K562 (cell line): ENCODE data around the gene PPP1R3E. TPM values are rescaled to one million over a fixed set of nuclear protein-coding genes. Genes with fewer than 3 reads are reported as not detected.

Experiments used
- EWSR1 ChIP-seq: fragments of 450-650 bp; IDR thresholded peaks from 2 replicates; pipeline ENCODE4 v1.6.1; 2018; ENCODE audit warnings: borderline replicate concordance, mild to moderate bottlenecking, low read depth, moderate library complexity; ENCODE audit not compliant: partially characterized antibody
- HNRNPL ChIP-seq: fragments of 200-400 bp; formaldehyde crosslinking; IDR thresholded peaks from 2 replicates; pipeline ENCODE4 v1.6.1; 2017; ENCODE audit warnings: low read depth, mild to moderate bottlenecking, low read length
- NFIC ChIP-seq: fragments of 450-650 bp; IDR thresholded peaks from 2 replicates; pipeline ENCODE4 v1.6.1; 2017; ENCODE audit warnings: mild to moderate bottlenecking, inconsistent platforms
- NFXL1 ChIP-seq: fragments of 450-650 bp; formaldehyde crosslinking; IDR thresholded peaks from 2 replicates; pipeline ENCODE4 v1.4.0; 2021; ENCODE audit warnings: mild to moderate bottlenecking
- PHB ChIP-seq: fragments of 250-450 bp; sonication (Bioruptor Pico); IDR thresholded peaks from 2 replicates; pipeline ENCODE4 v1.5.0; 2021
- SETDB1 ChIP-seq: IDR thresholded peaks from one replicate; pipeline ENCODE4 v1.6.1; 2012; ENCODE audit warnings: low read length, control low read depth, inconsistent platforms
- SMARCE1 ChIP-seq: fragments of 450-650 bp; IDR thresholded peaks from 2 replicates; pipeline ENCODE4 v1.7.1; 2016; ENCODE audit warnings: mild to moderate bottlenecking
- ZNF766 ChIP-seq: fragments of 200-800 bp; sonication (Bioruptor generic); conservative IDR thresholded peaks from 2 replicates; pipeline ENCODE4 v1.6.1; 2016; ENCODE audit warnings: missing genetic modification characterization, missing compliant biosample characterization
- polyA plus RNA-seq, 8 experiments: library from polyadenylated mRNA; depleted of rRNA in 4 of 8; stranded (reverse) in 5 of 8; unstranded in 3 of 8; fragments of >200 nt; fragmentation: Nextera tagmentation in 2 of 8; fragmentation: Illumina TruSeq in 1 of 8; extraction: Ambion mirVana in 2 of 8; extraction: Trizol in 1 of 8; gene quantifications; 2 replicates each; pipeline versions ENCODE4 v1.2.1 to v1.2.3, GENCODE V29; 2011 to 2014; ENCODE audit warnings: inconsistent platforms in 1 of 8, missing spikeins in 1 of 8
- total RNA-seq, 7 experiments: library from RNA; depleted of rRNA in 6 of 7; stranded (reverse); fragments of >200 nt in 6 of 7; fragmentation: Illumina TruSeq in 2 of 7; extraction: Trizol in 2 of 7; gene quantifications; 2 replicates each; pipeline versions ENCODE4 v1.2.1 to v1.2.3, GENCODE V29; 2011 to 2021; ENCODE audit warnings: low replicate concordance in 1 of 7
- TF ChIP-seq, protein P1 (sequence below), 2 experiments: fragments of 450-650 bp in 1 of 2; IDR thresholded peaks; 2 replicates each; pipeline ENCODE4 v1.6.1; 2011 to 2017; ENCODE audit warnings: low read depth in 2 of 2, antibody characterized with exemption in 1 of 2, borderline replicate concordance in 1 of 2, low read length in 1 of 2, mild to moderate bottlenecking in 1 of 2, mixed read lengths in 1 of 2; ENCODE audit not compliant: control insufficient read depth in 1 of 2
- TF ChIP-seq, protein P2 (sequence below): fragments of 250-450 bp; sonication (Bioruptor Pico); IDR thresholded peaks from 2 replicates; pipeline ENCODE4 v1.8.0; 2022; ENCODE audit warnings: moderate library complexity, mild to moderate bottlenecking, inconsistent platforms
- TF ChIP-seq, protein P3 (sequence below): sonication (generic); formaldehyde crosslinking; IDR thresholded peaks from 2 replicates; pipeline ENCODE4 v1.8.0; 2022; ENCODE audit warnings: missing genetic modification reagents, mild to moderate bottlenecking, moderate library complexity, borderline replicate concordance
- TF ChIP-seq, protein P4 (sequence below): sonication (generic); formaldehyde crosslinking; IDR thresholded peaks from 2 replicates; pipeline ENCODE4 v1.8.1; 2023; ENCODE audit warnings: missing genetic modification reagents, mild to moderate bottlenecking, borderline replicate concordance
- TF ChIP-seq, protein P5 (sequence below): sonication (generic); formaldehyde crosslinking; IDR thresholded peaks from 2 replicates; pipeline ENCODE4 v1.8.1; 2023; ENCODE audit warnings: mild to moderate bottlenecking, missing genetic modification reagents

The PPP1R3E gene
- total and polyA plus RNA-seq, 9 of the 15 experiments (the other 6 are each of a cell fraction or from before 2014, with no cell fraction given), result 3.2 to 18.4 (median 7.6) TPM

DNA sequence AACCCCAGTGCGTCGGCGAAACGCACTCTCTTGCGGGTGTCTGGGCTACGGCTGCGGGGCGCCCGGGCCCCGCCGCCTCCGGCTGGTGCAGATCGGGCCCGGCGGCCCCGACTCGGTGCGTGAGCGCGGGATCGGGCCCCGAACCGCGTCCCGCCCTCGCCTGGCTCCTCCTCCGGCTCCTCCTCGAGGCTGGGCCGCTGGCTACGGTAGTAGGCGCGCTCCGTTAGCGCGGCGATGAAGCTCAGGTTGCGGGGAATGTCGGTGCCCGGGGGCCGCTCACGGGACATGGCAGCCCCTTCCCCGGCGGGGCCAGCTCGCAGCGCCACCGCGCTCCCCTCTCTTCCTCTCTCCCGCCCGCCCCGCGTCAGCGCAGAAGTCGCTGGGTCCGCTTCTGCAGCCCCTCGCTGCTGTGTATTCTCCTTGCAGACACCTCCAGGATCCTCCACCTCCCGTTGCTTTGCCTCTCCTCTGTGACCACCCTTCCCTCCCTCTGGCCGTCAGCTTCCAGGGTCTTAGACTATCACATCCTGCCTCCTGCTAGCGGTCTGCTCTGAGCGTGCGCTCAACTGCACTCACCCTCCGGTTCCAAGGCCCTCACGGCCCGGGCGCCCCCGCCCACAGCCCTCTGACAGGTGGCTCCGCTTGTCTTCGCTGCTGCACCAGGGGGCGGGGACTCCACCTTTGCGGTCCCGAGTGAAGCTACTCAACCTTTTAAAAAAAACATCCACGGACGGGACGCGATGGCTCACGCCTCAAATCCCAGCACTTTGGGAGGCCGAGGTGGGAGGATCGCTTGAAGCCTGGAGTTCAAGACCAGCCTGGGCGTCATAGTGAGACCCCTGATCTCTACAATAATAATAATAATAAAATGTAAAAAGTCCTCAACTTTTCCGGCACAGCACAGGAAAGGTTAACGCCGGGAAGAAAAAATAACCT, at the start of gene PPP1R3E (continued):
- no peak for TF ChIP-seq EWSR1
- 0 out of 2 replicates have a peak, but pooled peaks have one; percentile 16 for TF ChIP-seq SMARCE1
- no peak for TF ChIP-seq ZNF766 (CRISPR knock-in tag)
- TF ChIP-seq, protein P1, sequence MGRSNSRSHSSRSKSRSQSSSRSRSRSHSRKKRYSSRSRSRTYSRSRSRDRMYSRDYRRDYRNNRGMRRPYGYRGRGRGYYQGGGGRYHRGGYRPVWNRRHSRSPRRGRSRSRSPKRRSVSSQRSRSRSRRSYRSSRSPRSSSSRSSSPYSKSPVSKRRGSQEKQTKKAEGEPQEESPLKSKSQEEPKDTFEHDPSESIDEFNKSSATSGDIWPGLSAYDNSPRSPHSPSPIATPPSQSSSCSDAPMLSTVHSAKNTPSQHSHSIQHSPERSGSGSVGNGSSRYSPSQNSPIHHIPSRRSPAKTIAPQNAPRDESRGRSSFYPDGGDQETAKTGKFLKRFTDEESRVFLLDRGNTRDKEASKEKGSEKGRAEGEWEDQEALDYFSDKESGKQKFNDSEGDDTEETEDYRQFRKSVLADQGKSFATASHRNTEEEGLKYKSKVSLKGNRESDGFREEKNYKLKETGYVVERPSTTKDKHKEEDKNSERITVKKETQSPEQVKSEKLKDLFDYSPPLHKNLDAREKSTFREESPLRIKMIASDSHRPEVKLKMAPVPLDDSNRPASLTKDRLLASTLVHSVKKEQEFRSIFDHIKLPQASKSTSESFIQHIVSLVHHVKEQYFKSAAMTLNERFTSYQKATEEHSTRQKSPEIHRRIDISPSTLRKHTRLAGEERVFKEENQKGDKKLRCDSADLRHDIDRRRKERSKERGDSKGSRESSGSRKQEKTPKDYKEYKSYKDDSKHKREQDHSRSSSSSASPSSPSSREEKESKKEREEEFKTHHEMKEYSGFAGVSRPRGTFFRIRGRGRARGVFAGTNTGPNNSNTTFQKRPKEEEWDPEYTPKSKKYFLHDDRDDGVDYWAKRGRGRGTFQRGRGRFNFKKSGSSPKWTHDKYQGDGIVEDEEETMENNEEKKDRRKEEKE (IDR thresholded peaks at IDR 0.05; ENCODE audit: borderline replicate concordance in 1 of 2, control insufficient read depth in 1 of 2, low read depth in 2 of 2, low read length in 1 of 2), result no peak
- TF ChIP-seq, protein P2, sequence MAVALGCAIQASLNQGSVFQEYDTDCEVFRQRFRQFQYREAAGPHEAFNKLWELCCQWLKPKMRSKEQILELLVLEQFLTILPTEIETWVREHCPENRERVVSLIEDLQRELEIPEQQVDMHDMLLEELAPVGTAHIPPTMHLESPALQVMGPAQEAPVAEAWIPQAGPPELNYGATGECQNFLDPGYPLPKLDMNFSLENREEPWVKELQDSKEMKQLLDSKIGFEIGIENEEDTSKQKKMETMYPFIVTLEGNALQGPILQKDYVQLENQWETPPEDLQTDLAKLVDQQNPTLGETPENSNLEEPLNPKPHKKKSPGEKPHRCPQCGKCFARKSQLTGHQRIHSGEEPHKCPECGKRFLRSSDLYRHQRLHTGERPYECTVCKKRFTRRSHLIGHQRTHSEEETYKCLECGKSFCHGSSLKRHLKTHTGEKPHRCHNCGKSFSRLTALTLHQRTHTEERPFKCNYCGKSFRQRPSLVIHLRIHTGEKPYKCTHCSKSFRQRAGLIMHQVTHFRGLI (CRISPR knock-in tag), result no peak
- TF ChIP-seq PHB (CRISPR knock-in tag), result 0 out of 2 replicates have a peak, but pooled peaks have one; percentile 59
- TF ChIP-seq, protein P3, sequence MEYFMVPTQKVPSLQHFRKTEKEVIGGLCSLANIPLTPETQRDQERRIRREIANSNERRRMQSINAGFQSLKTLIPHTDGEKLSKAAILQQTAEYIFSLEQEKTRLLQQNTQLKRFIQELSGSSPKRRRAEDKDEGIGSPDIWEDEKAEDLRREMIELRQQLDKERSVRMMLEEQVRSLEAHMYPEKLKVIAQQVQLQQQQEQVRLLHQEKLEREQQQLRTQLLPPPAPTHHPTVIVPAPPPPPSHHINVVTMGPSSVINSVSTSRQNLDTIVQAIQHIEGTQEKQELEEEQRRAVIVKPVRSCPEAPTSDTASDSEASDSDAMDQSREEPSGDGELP (CRISPR knock-in tag), result peak; percentile 71
- no peak for TF ChIP-seq SETDB1
- TF ChIP-seq, protein P4, sequence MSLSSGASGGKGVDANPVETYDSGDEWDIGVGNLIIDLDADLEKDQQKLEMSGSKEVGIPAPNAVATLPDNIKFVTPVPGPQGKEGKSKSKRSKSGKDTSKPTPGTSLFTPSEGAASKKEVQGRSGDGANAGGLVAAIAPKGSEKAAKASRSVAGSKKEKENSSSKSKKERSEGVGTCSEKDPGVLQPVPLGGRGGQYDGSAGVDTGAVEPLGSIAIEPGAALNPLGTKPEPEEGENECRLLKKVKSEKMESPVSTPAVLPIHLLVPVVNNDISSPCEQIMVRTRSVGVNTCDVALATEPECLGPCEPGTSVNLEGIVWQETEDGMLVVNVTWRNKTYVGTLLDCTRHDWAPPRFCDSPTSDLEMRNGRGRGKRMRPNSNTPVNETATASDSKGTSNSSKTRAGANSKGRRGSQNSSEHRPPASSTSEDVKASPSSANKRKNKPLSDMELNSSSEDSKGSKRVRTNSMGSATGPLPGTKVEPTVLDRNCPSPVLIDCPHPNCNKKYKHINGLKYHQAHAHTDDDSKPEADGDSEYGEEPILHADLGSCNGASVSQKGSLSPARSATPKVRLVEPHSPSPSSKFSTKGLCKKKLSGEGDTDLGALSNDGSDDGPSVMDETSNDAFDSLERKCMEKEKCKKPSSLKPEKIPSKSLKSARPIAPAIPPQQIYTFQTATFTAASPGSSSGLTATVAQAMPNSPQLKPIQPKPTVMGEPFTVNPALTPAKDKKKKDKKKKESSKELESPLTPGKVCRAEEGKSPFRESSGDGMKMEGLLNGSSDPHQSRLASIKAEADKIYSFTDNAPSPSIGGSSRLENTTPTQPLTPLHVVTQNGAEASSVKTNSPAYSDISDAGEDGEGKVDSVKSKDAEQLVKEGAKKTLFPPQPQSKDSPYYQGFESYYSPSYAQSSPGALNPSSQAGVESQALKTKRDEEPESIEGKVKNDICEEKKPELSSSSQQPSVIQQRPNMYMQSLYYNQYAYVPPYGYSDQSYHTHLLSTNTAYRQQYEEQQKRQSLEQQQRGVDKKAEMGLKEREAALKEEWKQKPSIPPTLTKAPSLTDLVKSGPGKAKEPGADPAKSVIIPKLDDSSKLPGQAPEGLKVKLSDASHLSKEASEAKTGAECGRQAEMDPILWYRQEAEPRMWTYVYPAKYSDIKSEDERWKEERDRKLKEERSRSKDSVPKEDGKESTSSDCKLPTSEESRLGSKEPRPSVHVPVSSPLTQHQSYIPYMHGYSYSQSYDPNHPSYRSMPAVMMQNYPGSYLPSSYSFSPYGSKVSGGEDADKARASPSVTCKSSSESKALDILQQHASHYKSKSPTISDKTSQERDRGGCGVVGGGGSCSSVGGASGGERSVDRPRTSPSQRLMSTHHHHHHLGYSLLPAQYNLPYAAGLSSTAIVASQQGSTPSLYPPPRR (CRISPR knock-in tag), result no peak
- peak; percentile 28; the same call in 1 of the 2 replicates for TF ChIP-seq HNRNPL
- TF ChIP-seq NFIC, result no peak
- no peak for TF ChIP-seq NFXL1 (CRISPR knock-in tag)
- TF ChIP-seq, protein P5, sequence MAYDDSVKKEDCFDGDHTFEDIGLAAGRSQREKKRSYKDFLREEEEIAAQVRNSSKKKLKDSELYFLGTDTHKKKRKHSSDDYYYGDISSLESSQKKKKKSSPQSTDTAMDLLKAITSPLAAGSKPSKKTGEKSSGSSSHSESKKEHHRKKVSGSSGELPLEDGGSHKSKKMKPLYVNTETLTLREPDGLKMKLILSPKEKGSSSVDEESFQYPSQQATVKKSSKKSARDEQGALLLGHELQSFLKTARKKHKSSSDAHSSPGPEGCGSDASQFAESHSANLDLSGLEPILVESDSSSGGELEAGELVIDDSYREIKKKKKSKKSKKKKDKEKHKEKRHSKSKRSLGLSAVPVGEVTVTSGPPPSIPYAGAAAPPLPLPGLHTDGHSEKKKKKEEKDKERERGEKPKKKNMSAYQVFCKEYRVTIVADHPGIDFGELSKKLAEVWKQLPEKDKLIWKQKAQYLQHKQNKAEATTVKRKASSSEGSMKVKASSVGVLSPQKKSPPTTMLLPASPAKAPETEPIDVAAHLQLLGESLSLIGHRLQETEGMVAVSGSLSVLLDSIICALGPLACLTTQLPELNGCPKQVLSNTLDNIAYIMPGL, result no peak
